Measurements from ENCODE around the gene FRMD5. TPM values are rescaled to one million over a fixed set of nuclear protein-coding genes. Genes with fewer than 3 reads are reported as not detected.

Gene FRMD5
- polyA plus RNA-seq, 1 donor from 2014 or later = 25.8 TPM

- Histone ChIP-seq H3F3A (ENCODE audit: insufficient read depth, low read length, poor library complexity, severe bottlenecking) (no peaks in the 10 kb centered on the region), H3K36me3 (ENCODE audit: insufficient read depth, low read length) (peaks cover 7% of the 10 kb centered on the region), H4K20me1 (ENCODE audit: insufficient read depth) (no peaks in the 10 kb centered on the region), H3K27ac (ENCODE audit: low read length) (no peak overlapping the region), H3K9me3 (ENCODE audit: low read length) (no peaks in the 10 kb centered on the region), H3K9ac (ENCODE audit: low read length) (no peak overlapping the region), H3K9me2 (ENCODE audit: insufficient read depth, low read length) (no peaks in the 10 kb centered on the region), H3K27me3 (ENCODE audit: insufficient read depth, low read depth, low read length) (no peaks in the 10 kb centered on the region), H3K4me3 (ENCODE audit: low read length) (no peak overlapping the region), H2AFZ (ENCODE audit: low read depth, low read length) (no peak overlapping the region), H3K79me2 (replicated peaks; ENCODE audit: insufficient read depth, low read length) (no peaks in the 10 kb centered on the region), H3K4me2 (ENCODE audit: low read length) (no peak overlapping the region)
- TF ChIP-seq POLR2AphosphoS5 (IDR thresholded peaks at IDR 0.05) = no peak
- no peak for TF ChIP-seq MXI1 (conservative IDR thresholded peaks at IDR 0.05; ENCODE audit: poor library complexity, severe bottlenecking)
- TF ChIP-seq RAD21 (conservative IDR thresholded peaks at IDR 0.05) = no peak
- TF ChIP-seq, protein P1, sequence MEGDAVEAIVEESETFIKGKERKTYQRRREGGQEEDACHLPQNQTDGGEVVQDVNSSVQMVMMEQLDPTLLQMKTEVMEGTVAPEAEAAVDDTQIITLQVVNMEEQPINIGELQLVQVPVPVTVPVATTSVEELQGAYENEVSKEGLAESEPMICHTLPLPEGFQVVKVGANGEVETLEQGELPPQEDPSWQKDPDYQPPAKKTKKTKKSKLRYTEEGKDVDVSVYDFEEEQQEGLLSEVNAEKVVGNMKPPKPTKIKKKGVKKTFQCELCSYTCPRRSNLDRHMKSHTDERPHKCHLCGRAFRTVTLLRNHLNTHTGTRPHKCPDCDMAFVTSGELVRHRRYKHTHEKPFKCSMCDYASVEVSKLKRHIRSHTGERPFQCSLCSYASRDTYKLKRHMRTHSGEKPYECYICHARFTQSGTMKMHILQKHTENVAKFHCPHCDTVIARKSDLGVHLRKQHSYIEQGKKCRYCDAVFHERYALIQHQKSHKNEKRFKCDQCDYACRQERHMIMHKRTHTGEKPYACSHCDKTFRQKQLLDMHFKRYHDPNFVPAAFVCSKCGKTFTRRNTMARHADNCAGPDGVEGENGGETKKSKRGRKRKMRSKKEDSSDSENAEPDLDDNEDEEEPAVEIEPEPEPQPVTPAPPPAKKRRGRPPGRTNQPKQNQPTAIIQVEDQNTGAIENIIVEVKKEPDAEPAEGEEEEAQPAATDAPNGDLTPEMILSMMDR (IDR thresholded peaks at IDR 0.05; ENCODE audit: poor library complexity, severe bottlenecking) = no peak
- TF ChIP-seq EP300 (conservative IDR thresholded peaks at IDR 0.05; ENCODE audit: poor library complexity, severe bottlenecking) = no peak
- TF ChIP-seq REST (IDR thresholded peaks at IDR 0.05; ENCODE audit: borderline replicate concordance) = no peak
- no peak for TF ChIP-seq TAF1 (IDR thresholded peaks at IDR 0.05; ENCODE audit: low read depth)
- no peak for TF ChIP-seq SMC3 (conservative IDR thresholded peaks at IDR 0.05; ENCODE audit: poor library complexity)
- no peak for TF ChIP-seq EZH2 (IDR thresholded peaks at IDR 0.05; ENCODE audit: borderline replicate concordance, insufficient read depth, low read length, poor library complexity, severe bottlenecking)
Observed at GRCh38 chr15:43876872-43877271, 318.2 kb downstream of the FRMD5 start.

DNA sequence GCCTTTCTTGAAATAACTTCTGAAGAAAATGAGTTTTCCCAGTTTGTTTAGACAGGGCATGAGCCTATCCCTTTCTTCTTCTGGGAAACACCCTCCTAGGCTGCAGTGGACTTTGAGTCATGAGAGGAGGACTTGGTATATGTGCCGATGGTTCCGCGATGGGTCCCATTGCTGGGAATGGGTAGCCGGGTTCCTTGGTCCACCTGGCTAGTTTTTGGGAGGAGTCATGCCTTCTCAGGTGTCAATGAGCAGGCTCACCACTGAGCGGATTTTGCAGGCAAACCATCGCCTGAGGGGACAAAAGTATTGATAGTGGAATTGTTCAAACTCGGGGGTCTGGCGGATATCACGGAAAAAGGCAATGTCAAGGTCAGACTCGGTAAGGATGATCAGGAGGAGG is 321.4 kb downstream of the FRMD5 start:
- Histone ChIP-seq H2AFZ (ENCODE audit: low read depth, low read length) (no peak overlapping the region), H3K4me3 (ENCODE audit: low read length) (no peak overlapping the region), H3K9ac (ENCODE audit: low read length) (no peak overlapping the region), H3K27ac (ENCODE audit: low read length) (no peak overlapping the region), H3F3A (ENCODE audit: insufficient read depth, low read length, poor library complexity, severe bottlenecking) (no peaks in the 10 kb centered on the region), H3K79me2 (replicated peaks; ENCODE audit: insufficient read depth, low read length) (no peaks in the 10 kb centered on the region), H3K4me2 (ENCODE audit: low read length) (no peak overlapping the region), H4K20me1 (ENCODE audit: insufficient read depth) (no peaks in the 10 kb centered on the region), H3K36me3 (ENCODE audit: insufficient read depth, low read length) (no peaks in the 10 kb centered on the region), H3K27me3 (ENCODE audit: insufficient read depth, low read depth, low read length) (no peaks in the 10 kb centered on the region), H3K9me2 (ENCODE audit: insufficient read depth, low read length) (no peaks in the 10 kb centered on the region), H3K9me3 (ENCODE audit: low read length) (no peaks in the 10 kb centered on the region)
- no peak for TF ChIP-seq EP300 (conservative IDR thresholded peaks at IDR 0.05; ENCODE audit: poor library complexity, severe bottlenecking)
- TF ChIP-seq SMC3 (conservative IDR thresholded peaks at IDR 0.05; ENCODE audit: poor library complexity) = no peak
- TF ChIP-seq EZH2 (IDR thresholded peaks at IDR 0.05; ENCODE audit: borderline replicate concordance, insufficient read depth, low read length, poor library complexity, severe bottlenecking) = no peak
- TF ChIP-seq RAD21 (conservative IDR thresholded peaks at IDR 0.05) = no peak
- TF ChIP-seq, protein P1 (IDR thresholded peaks at IDR 0.05; ENCODE audit: poor library complexity, severe bottlenecking) = no peak
- TF ChIP-seq MXI1 (conservative IDR thresholded peaks at IDR 0.05; ENCODE audit: poor library complexity, severe bottlenecking) = no peak
- TF ChIP-seq REST (IDR thresholded peaks at IDR 0.05; ENCODE audit: borderline replicate concordance) = no peak
- no peak for TF ChIP-seq POLR2AphosphoS5 (IDR thresholded peaks at IDR 0.05)
- no peak for TF ChIP-seq TAF1 (IDR thresholded peaks at IDR 0.05; ENCODE audit: low read depth)

Measured in neural cell (in vitro differentiated cells).